ENCODE measurements around the gene ERP29. TPM values are rescaled to one million over a fixed set of nuclear protein-coding genes. Genes with fewer than 3 reads are reported as not detected.

The ERP29 gene
- total RNA-seq, 1 donor from 2014 or later: 93.8 TPM

GRCh38 chr12:112049351-112049750, 36.1 kb downstream of the ERP29 start:
- FAIRE-seq (no peak), DNase-seq (ENCODE audit: low read depth) (no peak)
- H3K9me3 ChIP-seq (ENCODE audit: insufficient read depth, low read depth, low read length): no peaks in the 10 kb centered on the region
- H2AFZ ChIP-seq (ENCODE audit: low read depth, low read length): no peak overlapping the region
- TF ChIP-seq EZH2 (IDR thresholded peaks at IDR 0.05; ENCODE audit: insufficient read depth, low read length) (no peak), CTCF (IDR thresholded peaks at IDR 0.05; ENCODE audit: insufficient read depth, low read depth, low read length) (no peak)
- Mint-ChIP-seq H3K4me3 (ENCODE audit: unreplicated experiment) (no peak overlapping the region), H3K9me3 (ENCODE audit: unreplicated experiment) (no peaks in the 10 kb centered on the region), H3K36me3 (ENCODE audit: low read depth, unreplicated experiment) (peaks cover 19% of the 10 kb centered on the region), H3K27ac (ENCODE audit: unreplicated experiment) (no peak overlapping the region), H3K27me3 (ENCODE audit: low read depth, unreplicated experiment) (no peaks in the 10 kb centered on the region), H3K4me1 (ENCODE audit: low read depth, unreplicated experiment) (no peaks in the 10 kb centered on the region)
- H3K4me1 ChIP-seq (ENCODE audit: insufficient read depth, low read length): no peaks in the 10 kb centered on the region
- no peak overlapping the region for H3K4me3 ChIP-seq (ENCODE audit: insufficient read depth, low read depth, low read length)
- H3K4me2 ChIP-seq (ENCODE audit: low read length): no peak overlapping the region
- H3K9ac ChIP-seq (ENCODE audit: low read length): no peak overlapping the region
- peaks cover 71% of the 10 kb centered on the region for H3K36me3 ChIP-seq (ENCODE audit: insufficient read depth, low read length)
- peaks cover 15% of the 10 kb centered on the region for H4K20me1 ChIP-seq (ENCODE audit: insufficient read depth, low read length)
- peaks cover 19% of the 10 kb centered on the region for H3K79me2 ChIP-seq (ENCODE audit: insufficient read depth, low read length)
- H3K27me3 ChIP-seq (ENCODE audit: insufficient read depth, low read length): no peaks in the 10 kb centered on the region
- no peak overlapping the region for H3K27ac ChIP-seq (ENCODE audit: low read depth, low read length)

GRCh38 chr12:112061137-112061536, 47.9 kb downstream of the ERP29 start:
- DNase-seq (ENCODE audit: low read depth) (no peak), FAIRE-seq (no peak)
- Histone ChIP-seq H3K79me2 (ENCODE audit: insufficient read depth, low read length) (peaks cover 3% of the 10 kb centered on the region), H3K27me3 (ENCODE audit: insufficient read depth, low read length) (no peaks in the 10 kb centered on the region), H3K4me2 (ENCODE audit: low read length) (no peak overlapping the region), H3K4me3 (ENCODE audit: insufficient read depth, low read depth, low read length) (no peak overlapping the region), H3K27ac (ENCODE audit: low read depth, low read length) (no peak overlapping the region), H4K20me1 (ENCODE audit: insufficient read depth, low read length) (peaks cover 4% of the 10 kb centered on the region), H3K9ac (ENCODE audit: low read length) (no peak overlapping the region), H3K9me3 (ENCODE audit: insufficient read depth, low read depth, low read length) (no peaks in the 10 kb centered on the region), H2AFZ (ENCODE audit: low read depth, low read length) (no peak overlapping the region), H3K36me3 (ENCODE audit: insufficient read depth, low read length) (peaks cover 39% of the 10 kb centered on the region), H3K4me1 (ENCODE audit: insufficient read depth, low read length) (no peaks in the 10 kb centered on the region)
- no peak for TF ChIP-seq EZH2 (IDR thresholded peaks at IDR 0.05; ENCODE audit: insufficient read depth, low read length)
- TF ChIP-seq CTCF (IDR thresholded peaks at IDR 0.05; ENCODE audit: insufficient read depth, low read depth, low read length): no peak
- Mint-ChIP-seq H3K27me3 (ENCODE audit: low read depth, unreplicated experiment) (no peaks in the 10 kb centered on the region), H3K27ac (ENCODE audit: unreplicated experiment) (no peak overlapping the region), H3K9me3 (ENCODE audit: unreplicated experiment) (no peaks in the 10 kb centered on the region), H3K4me1 (ENCODE audit: low read depth, unreplicated experiment) (no peaks in the 10 kb centered on the region), H3K36me3 (ENCODE audit: low read depth, unreplicated experiment) (peaks cover 8% of the 10 kb centered on the region), H3K4me3 (ENCODE audit: unreplicated experiment) (no peak overlapping the region)

GRCh38 chr12:112063273-112063672, 50.0 kb downstream of the ERP29 start:
- no peak overlapping the region for H3K27ac ChIP-seq (ENCODE audit: low read depth, low read length)
- peaks cover 3% of the 10 kb centered on the region for H3K79me2 ChIP-seq (ENCODE audit: insufficient read depth, low read length)
- peaks cover 5% of the 10 kb centered on the region for H4K20me1 ChIP-seq (ENCODE audit: insufficient read depth, low read length)
- no peak overlapping the region for H3K4me3 ChIP-seq (ENCODE audit: insufficient read depth, low read depth, low read length)
- Mint-ChIP-seq H3K9me3 (ENCODE audit: unreplicated experiment) (no peaks in the 10 kb centered on the region), H3K4me1 (ENCODE audit: low read depth, unreplicated experiment) (no peaks in the 10 kb centered on the region), H3K27me3 (ENCODE audit: low read depth, unreplicated experiment) (no peaks in the 10 kb centered on the region), H3K36me3 (ENCODE audit: low read depth, unreplicated experiment) (peaks cover 12% of the 10 kb centered on the region), H3K4me3 (ENCODE audit: unreplicated experiment) (no peak overlapping the region), H3K27ac (ENCODE audit: unreplicated experiment) (no peak overlapping the region)
- no peak overlapping the region for H3K4me2 ChIP-seq (ENCODE audit: low read length)
- FAIRE-seq: no peak
- DNase-seq (ENCODE audit: low read depth): no peak
- no peaks in the 10 kb centered on the region for H3K27me3 ChIP-seq (ENCODE audit: insufficient read depth, low read length)
- H2AFZ ChIP-seq (ENCODE audit: low read depth, low read length): no peak overlapping the region
- no peaks in the 10 kb centered on the region for H3K4me1 ChIP-seq (ENCODE audit: insufficient read depth, low read length)
- no peak overlapping the region for H3K9ac ChIP-seq (ENCODE audit: low read length)
- TF ChIP-seq CTCF (IDR thresholded peaks at IDR 0.05; ENCODE audit: insufficient read depth, low read depth, low read length): no peak
- TF ChIP-seq EZH2 (IDR thresholded peaks at IDR 0.05; ENCODE audit: insufficient read depth, low read length): no peak
- H3K9me3 ChIP-seq (ENCODE audit: insufficient read depth, low read depth, low read length): no peaks in the 10 kb centered on the region
- H3K36me3 ChIP-seq (ENCODE audit: insufficient read depth, low read length): peaks cover 46% of the 10 kb centered on the region

Data from astrocyte (in vitro differentiated cells and primary cell).